ENCODE measurements around the gene FNDC7.
"Not testable (repeated sequence)": the region's sequence is repeated elsewhere in the genome, so short reads cannot be mapped to it uniquely, and the experiment has no call there.

The FNDC7 gene

GRCh38 chr1:108699375-108700332 lies 13.1 kb upstream of the FNDC7 start:
- DNase-seq, result no peak

GRCh38 chr1:108701176-108701849 lies 11.4 kb upstream of the FNDC7 start:
- DNase-seq, result no peak

GRCh38 chr1:108702109-108702508 lies 10.6 kb upstream of the FNDC7 start:
- DNase-seq, result not testable (repeated sequence)

GRCh38 chr1:108703939-108704338 lies 8.8 kb upstream of the FNDC7 start:
- DNase-seq, result peak; percentile 61

GRCh38 chr1:108704496-108704895 lies 8.2 kb upstream of the FNDC7 start:
- no peak for DNase-seq

GRCh38 chr1:108706643-108707042 lies 6.1 kb upstream of the FNDC7 start:
- no peak for DNase-seq

GRCh38 chr1:108708691-108709660 lies 3.7 kb upstream of the FNDC7 start:
- DNase-seq, result peak; percentile 79

- no peak for DNase-seq
Observed at GRCh38 chr1:108715932-108716331, 3.2 kb downstream of the FNDC7 start.

GRCh38 chr1:108716437-108717230 lies 3.9 kb downstream of the FNDC7 start:
- DNase-seq, result no peak

GRCh38 chr1:108717774-108718316 lies 5.1 kb downstream of the FNDC7 start:
- DNase-seq, result no peak

GRCh38 chr1:108718927-108719655 lies 6.4 kb downstream of the FNDC7 start:
- DNase-seq, result no peak

- no peak for DNase-seq
Observed at GRCh38 chr1:108719656-108720435, 7.1 kb downstream of the FNDC7 start.

- no peak for DNase-seq
Observed at GRCh38 chr1:108722292-108722691, 9.6 kb downstream of the FNDC7 start.

- DNase-seq, result no peak
Observed at GRCh38 chr1:108725906-108726305, 13.2 kb downstream of the FNDC7 start.

- no peak for DNase-seq
Observed at GRCh38 chr1:108728327-108728923, 15.7 kb downstream of the FNDC7 start.

GRCh38 chr1:108729481-108729880 lies 16.8 kb downstream of the FNDC7 start:
- DNase-seq, result no peak

- no peak for DNase-seq
Observed at GRCh38 chr1:108732398-108732797, 19.7 kb downstream of the FNDC7 start.

- DNase-seq, result no peak
Observed at GRCh38 chr1:108734171-108734865, 21.6 kb downstream of the FNDC7 start.

- DNase-seq, result no peak
Observed at GRCh38 chr1:108742253-108742652, 29.5 kb downstream of the FNDC7 start.
